OCI-LY1 (cell line): Measurements from ENCODE around the gene NRCAM.

Experiments
- H2AFZ ChIP-seq: fragments of 200-600 bp; sonication (generic), shearing (Covaris generic); 2 replicates; pipeline ENCODE4 v1.6.0; 2014; ENCODE audit warnings: antibody characterized with exemption, mild to moderate bottlenecking, low read length
- H3F3A ChIP-seq: fragments of 200-600 bp; sonication (generic), shearing (Covaris generic); 2 replicates; pipeline ENCODE4 v1.6.0; 2014; ENCODE audit warnings: mild to moderate bottlenecking, antibody characterized with exemption, low read length, moderate library complexity; ENCODE audit not compliant: insufficient read depth
- H3K27ac ChIP-seq: fragments of 200-600 bp; sonication (generic); 2 replicates; pipeline ENCODE4 v1.5.1; 2014; ENCODE audit warnings: low read length, mixed run types, mild to moderate bottlenecking, low read depth; ENCODE audit not compliant: poor library complexity, severe bottlenecking
- H3K27me3 ChIP-seq: fragments of 200-600 bp; sonication (generic); 2 replicates; pipeline ENCODE4 v1.6.0; 2014; ENCODE audit warnings: antibody characterized with exemption, mild to moderate bottlenecking, low read length, moderate library complexity; ENCODE audit not compliant: insufficient read depth
- H3K36me3 ChIP-seq: fragments of 200-600 bp; sonication (generic); 2 replicates; pipeline ENCODE4 v1.6.1; 2014; ENCODE audit warnings: mild to moderate bottlenecking, antibody characterized with exemption, low read length, moderate library complexity, mixed read lengths; ENCODE audit not compliant: insufficient read depth
- H3K4me1 ChIP-seq: fragments of 200-600 bp; sonication (generic); 2 replicates; pipeline ENCODE4 v1.5.1; 2014; ENCODE audit warnings: mild to moderate bottlenecking, low read length, moderate library complexity; ENCODE audit not compliant: insufficient read depth, severe bottlenecking
- H3K4me2 ChIP-seq: fragments of 200-600 bp; sonication (generic), shearing (Covaris generic); 2 replicates; pipeline ENCODE4 v1.6.1; 2014; ENCODE audit warnings: low read length
- H3K4me3 ChIP-seq: fragments of 200-600 bp; sonication (generic); 2 replicates; pipeline ENCODE4 v1.5.1; 2014; ENCODE audit warnings: low read length, low read depth, mild to moderate bottlenecking, mixed read lengths; ENCODE audit not compliant: poor library complexity, severe bottlenecking
- H3K79me2 ChIP-seq: fragments of 200-600 bp; shearing (Covaris generic); 2 replicates; pipeline ENCODE4 v1.6.1; 2016; ENCODE audit warnings: mixed run types, low read length, mixed read lengths; ENCODE audit not compliant: insufficient read depth
- H3K9ac ChIP-seq: fragments of 200-600 bp; sonication (generic), shearing (Covaris generic); 2 replicates; pipeline ENCODE4 v1.6.1; 2014; ENCODE audit warnings: mild to moderate bottlenecking, low read length, mixed read lengths
- H3K9me2 ChIP-seq: fragments of 200-600 bp; sonication (generic), shearing (Covaris generic); 2 replicates; pipeline ENCODE4 v1.6.1; 2014; ENCODE audit warnings: low read depth, mild to moderate bottlenecking, low read length, mixed read lengths
- H3K9me3 ChIP-seq: fragments of 200-600 bp; shearing (Covaris generic); 2 replicates; pipeline ENCODE4 v1.6.1; 2014; ENCODE audit warnings: low read length, mixed read lengths
- H4K20me1 ChIP-seq: fragments of 200-600 bp; sonication (generic), shearing (Covaris generic); 2 replicates; pipeline ENCODE4 v1.6.0; 2016; ENCODE audit warnings: mild to moderate bottlenecking, low read length; ENCODE audit not compliant: insufficient read depth
- CTCF ChIP-seq: fragments of 200-600 bp; sonication (generic), shearing (Covaris generic); IDR thresholded peaks from 2 replicates; pipeline ENCODE4 v1.5.1; 2017; ENCODE audit warnings: mild to moderate bottlenecking, antibody characterized with exemption, low read length, moderate library complexity, mixed read lengths
- EZH2 ChIP-seq: fragments of 200-600 bp; sonication (generic), shearing (Covaris generic); IDR thresholded peaks from 2 replicates; pipeline ENCODE4 v1.8.0; 2017; ENCODE audit warnings: borderline replicate concordance, mixed run types, mild to moderate bottlenecking, antibody characterized with exemption, low read length, moderate library complexity, mixed read lengths

Gene NRCAM

GRCh38 chr7:108314049-108314448 is 142.2 kb downstream of the NRCAM start:
- H3K9me3 ChIP-seq, result no peaks in the 10 kb centered on the region
- no peaks in the 10 kb centered on the region for H3K27me3 ChIP-seq
- H4K20me1 ChIP-seq, result no peaks in the 10 kb centered on the region
- H3K4me3 ChIP-seq, result no peak overlapping the region
- H3K27ac ChIP-seq, result no peak overlapping the region
- no peak overlapping the region for H3K9ac ChIP-seq
- no peak overlapping the region for H3K4me2 ChIP-seq
- no peaks in the 10 kb centered on the region for H3K4me1 ChIP-seq
- no peaks in the 10 kb centered on the region for H3K79me2 ChIP-seq
- no peak overlapping the region for H2AFZ ChIP-seq
- no peaks in the 10 kb centered on the region for H3K36me3 ChIP-seq
- no peak for TF ChIP-seq CTCF
- no peak for TF ChIP-seq EZH2
- no peaks in the 10 kb centered on the region for H3F3A ChIP-seq
- H3K9me2 ChIP-seq, result no peaks in the 10 kb centered on the region

GRCh38 chr7:108313086-108313485 is 143.2 kb downstream of the NRCAM start:
- no peaks in the 10 kb centered on the region for H3F3A ChIP-seq
- H3K9me2 ChIP-seq, result no peaks in the 10 kb centered on the region
- no peak overlapping the region for H3K4me3 ChIP-seq
- TF ChIP-seq EZH2, result no peak
- TF ChIP-seq CTCF, result no peak
- no peaks in the 10 kb centered on the region for H3K27me3 ChIP-seq
- no peaks in the 10 kb centered on the region for H3K36me3 ChIP-seq
- H3K4me1 ChIP-seq, result no peaks in the 10 kb centered on the region
- no peaks in the 10 kb centered on the region for H4K20me1 ChIP-seq
- H3K27ac ChIP-seq, result no peak overlapping the region
- no peaks in the 10 kb centered on the region for H3K79me2 ChIP-seq
- H2AFZ ChIP-seq, result no peak overlapping the region
- no peak overlapping the region for H3K9ac ChIP-seq
- H3K9me3 ChIP-seq, result no peaks in the 10 kb centered on the region
- no peak overlapping the region for H3K4me2 ChIP-seq

- Histone ChIP-seq H3K4me2 (no peak overlapping the region), H3K79me2 (no peaks in the 10 kb centered on the region), H3F3A (no peaks in the 10 kb centered on the region), H3K9ac (no peak overlapping the region), H3K4me3 (no peak overlapping the region), H3K27ac (no peak overlapping the region), H3K4me1 (no peaks in the 10 kb centered on the region), H4K20me1 (no peaks in the 10 kb centered on the region), H3K27me3 (no peaks in the 10 kb centered on the region), H3K9me3 (no peaks in the 10 kb centered on the region), H3K36me3 (no peaks in the 10 kb centered on the region), H3K9me2 (no peaks in the 10 kb centered on the region), H2AFZ (no peak overlapping the region)
- no peak for TF ChIP-seq CTCF
- TF ChIP-seq EZH2, result no peak
Observed at GRCh38 chr7:108311446-108312168, 144.6 kb downstream of the NRCAM start.
